ENCODE results near the gene ZDHHC6.
"Not testable (repeated sequence)": the region's sequence is repeated elsewhere in the genome, so short reads cannot be mapped to it uniquely, and the experiment has no call there.

The ZDHHC6 gene

DNA sequence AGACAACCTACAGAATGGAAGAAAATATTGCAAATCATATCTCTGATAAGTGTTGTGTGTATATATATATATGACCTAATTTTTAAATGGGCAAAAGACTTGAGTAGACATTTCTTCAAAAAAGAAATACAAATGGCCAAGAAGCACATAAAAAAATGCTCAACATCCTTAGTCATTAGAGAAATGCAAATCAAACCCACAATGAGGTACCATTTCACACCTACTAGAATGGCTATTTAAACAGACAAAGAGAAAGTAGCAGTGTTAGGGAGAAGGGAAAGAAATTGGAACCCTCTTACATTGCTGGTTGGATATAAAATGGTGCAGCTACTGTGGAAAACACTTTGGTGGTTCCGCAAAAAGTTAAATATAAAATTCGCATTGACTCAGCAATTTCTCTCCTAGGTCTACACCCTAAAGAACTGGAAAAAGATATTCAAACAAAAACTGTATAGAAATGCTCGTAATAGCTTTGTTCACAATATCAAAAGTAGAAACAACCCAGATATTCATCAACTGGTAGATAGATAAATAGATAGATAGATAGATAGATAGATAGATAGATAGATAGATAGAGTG lies 56.5 kb downstream of the ZDHHC6 start:
- TF ChIP-seq ZNF274 (IDR thresholded peaks at IDR 0.05; ENCODE audit: low read depth, low read length), result no peak
- no peak overlapping the region for H3K4me3 ChIP-seq (ENCODE audit: low read length)

DNA sequence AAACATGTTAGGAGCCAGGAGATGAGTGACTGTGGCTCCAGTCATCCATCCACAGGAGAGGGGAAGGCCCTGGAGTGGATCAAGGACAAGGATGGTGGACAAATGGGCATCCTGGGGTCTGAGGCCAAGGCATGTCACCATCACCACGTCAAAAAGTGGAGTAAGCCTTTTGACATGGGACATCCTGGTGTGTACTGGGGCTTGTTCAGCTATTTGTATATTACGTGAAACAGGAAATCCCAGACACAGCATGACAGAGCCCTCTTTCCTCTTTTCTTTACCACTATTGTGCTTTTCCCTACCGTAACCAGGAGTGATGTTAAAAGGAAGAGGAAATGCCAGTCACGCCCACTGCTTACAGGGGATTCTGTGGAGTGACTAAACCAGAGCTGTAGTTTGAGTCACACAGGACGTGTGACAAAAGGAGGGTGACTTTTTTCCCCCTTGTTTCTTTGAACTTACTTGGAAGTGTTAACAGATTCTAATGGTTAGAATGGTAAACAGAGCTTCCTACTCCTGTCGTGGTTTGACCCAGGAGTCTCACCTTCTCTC lies 57.4 kb downstream of the ZDHHC6 start:
- TF ChIP-seq ZNF274 (IDR thresholded peaks at IDR 0.05; ENCODE audit: low read depth, low read length), result no peak
- H3K4me3 ChIP-seq (ENCODE audit: low read length), result no peak overlapping the region

DNA sequence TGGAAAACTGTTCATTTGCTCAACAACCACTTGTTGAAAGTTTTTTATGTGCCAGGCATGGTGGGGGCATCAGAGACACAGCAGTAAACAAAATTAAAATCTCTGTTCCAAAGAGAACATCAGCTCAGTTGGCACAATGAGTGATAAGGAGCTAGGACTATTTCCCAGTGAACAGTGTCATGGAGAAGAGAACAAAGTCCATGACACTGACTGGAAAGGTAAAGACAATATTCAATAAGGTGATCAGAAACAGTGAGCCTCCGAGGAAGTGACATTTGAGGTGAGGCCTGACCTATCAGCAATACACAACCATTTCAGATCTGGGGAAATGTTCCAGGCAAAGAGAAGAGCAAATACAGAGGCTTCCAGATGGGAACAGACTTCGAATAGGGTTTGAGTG lies 58.2 kb downstream of the ZDHHC6 start:
- TF ChIP-seq ZNF274 (IDR thresholded peaks at IDR 0.05; ENCODE audit: low read depth, low read length), result no peak
- no peak overlapping the region for H3K4me3 ChIP-seq (ENCODE audit: low read length)

DNA sequence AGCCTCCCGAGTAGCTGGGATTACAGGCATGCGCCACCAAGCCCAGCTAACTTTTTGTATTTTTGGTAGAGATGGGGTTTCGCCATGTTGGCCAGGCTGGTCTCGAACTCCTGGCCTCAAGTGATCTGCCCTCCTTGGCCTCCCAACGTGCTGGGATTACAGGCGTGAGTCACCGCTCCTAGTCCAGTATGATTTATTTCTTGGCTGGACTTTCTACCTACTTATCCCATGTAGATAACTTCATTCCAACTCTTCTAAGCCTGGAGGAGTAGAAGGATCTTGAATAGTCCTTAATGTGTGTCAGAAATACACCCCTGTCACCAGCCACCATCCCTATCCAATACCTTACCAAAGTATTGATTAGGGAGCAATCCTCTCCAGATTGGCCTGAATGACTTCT lies 58.7 kb downstream of the ZDHHC6 start:
- not testable (repeated sequence) for H3K4me3 ChIP-seq (ENCODE audit: low read length)

DNA sequence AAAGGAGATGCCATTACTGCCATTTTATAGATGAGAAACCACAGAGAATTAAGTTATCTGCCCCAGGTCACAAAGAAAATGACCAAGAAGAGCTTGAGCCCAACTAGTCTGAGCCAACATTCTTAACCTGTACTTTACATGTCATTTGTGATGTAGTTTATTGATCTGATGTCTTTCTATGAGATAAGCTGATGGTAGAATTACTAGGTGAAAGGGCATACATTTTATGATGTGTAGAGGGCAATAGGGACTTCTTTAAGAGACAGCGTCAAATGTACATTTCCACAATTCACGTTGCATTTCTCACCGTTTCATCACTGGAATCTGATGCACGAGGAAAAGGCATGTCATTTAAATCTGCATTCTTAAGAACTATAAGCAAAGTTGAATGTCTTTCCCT lies 61.5 kb downstream of the ZDHHC6 start:
- H3K4me3 ChIP-seq (ENCODE audit: low read length), result no peak overlapping the region
- TF ChIP-seq ZNF274 (IDR thresholded peaks at IDR 0.05; ENCODE audit: low read depth, low read length), result no peak

DNA sequence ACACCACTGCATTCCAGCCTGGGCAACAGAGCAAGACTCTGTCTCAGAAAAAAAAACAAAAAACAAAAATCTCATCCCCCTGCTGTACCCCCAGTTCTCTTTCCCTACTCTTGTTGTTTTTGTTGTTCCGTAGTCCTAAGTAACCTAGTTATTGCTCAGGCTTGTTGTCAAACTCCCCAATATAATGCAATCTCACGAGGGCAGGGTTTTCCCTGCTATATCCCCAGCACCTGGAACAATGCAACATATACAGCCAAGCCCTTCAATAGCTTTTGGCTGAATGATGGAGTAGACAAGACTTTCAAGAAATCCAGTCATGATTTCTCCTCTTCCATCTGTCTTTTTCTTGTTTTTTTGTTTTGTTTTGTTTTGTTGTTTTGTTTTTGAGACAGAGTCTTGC lies 62.6 kb downstream of the ZDHHC6 start:
- H3K4me3 ChIP-seq (ENCODE audit: low read length), result no peak overlapping the region
- no peak for TF ChIP-seq ZNF274 (IDR thresholded peaks at IDR 0.05; ENCODE audit: low read depth, low read length)

DNA sequence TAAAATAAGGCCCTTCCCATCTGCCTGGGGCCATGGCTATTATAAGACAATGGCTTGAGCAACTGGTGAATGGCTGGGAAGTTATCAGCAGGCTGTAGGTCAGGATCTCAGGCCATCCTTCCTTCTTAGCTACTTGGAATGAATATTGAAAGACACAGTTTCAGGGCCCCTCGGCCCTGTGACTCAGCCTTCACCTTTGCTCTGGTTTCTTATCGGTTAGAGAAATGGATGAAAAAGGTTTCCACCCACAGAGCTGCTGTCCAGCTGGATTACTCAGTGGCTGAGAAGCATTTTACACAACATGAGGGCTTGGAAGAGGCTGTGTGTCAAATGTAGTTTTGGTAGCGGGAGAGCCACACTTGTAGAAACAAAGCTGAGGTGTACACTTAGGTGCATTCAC lies 63.4 kb downstream of the ZDHHC6 start:
- H3K4me3 ChIP-seq (ENCODE audit: low read length), result no peak overlapping the region
- TF ChIP-seq ZNF274 (IDR thresholded peaks at IDR 0.05; ENCODE audit: low read depth, low read length), result no peak

DNA sequence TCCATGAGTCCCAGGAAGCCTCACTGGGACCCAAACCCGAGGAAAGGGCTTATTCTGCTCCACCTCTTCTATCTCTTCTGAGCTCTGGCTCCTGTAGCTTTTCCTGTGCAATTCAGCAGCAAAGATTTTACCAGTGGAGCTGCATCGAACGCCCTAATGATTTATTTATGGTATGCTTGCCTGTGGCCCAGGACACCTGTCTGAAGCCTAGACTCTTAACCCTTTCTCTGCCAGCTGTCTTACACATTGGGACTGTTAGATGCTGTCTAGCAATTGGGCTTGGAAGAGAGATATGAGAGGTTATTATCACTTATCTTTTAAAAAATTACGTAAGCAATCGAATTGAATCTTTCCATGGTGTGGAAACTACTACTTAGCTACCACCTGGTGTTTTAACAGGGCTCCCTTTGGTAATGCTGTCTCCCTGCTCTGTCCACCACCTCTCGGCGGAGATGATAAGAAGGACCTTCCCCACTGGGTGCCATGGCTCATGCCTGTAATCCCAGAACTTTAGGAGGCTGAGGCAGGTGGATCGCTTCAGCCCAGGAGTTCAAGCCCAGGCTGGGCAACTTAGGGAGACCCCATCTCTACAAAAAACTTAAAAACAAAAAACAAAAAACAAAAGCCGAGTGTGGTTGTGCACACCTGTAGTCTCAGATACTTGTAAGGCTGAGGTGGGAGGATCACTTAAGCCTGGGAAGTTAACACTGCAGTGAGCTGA lies 64.0 kb downstream of the ZDHHC6 start:
- H3K4me3 ChIP-seq (ENCODE audit: low read length), result no peak overlapping the region
- TF ChIP-seq ZNF274 (IDR thresholded peaks at IDR 0.05; ENCODE audit: low read depth, low read length), result no peak
